Choroid plexus epithelial cell (primary cell): Measurements from ENCODE around the gene PPP1R13B.
A peak's percentile ranks its signal among the peaks of the same experiment; 100 is the strongest.

ENCODE experiments used
- DNase-seq: peaks from one replicate; pipeline ENCODE4 v3.0.0-alpha.2; 2010; ENCODE audit warnings: low read depth
- H3K4me3 ChIP-seq: 2 replicates; pipeline ENCODE4 v1.5.1; 2011; ENCODE audit warnings: low read depth, mild to moderate bottlenecking, control low read depth, low read length, moderate library complexity
- TF ChIP-seq, protein P1 (sequence below): conservative IDR thresholded peaks from 2 replicates; pipeline ENCODE4 v1.5.1; 2011; ENCODE audit warnings: low read depth, mild to moderate bottlenecking, control low read depth, inconsistent platforms, low read length, moderate library complexity

PPP1R13B gene

DNA sequence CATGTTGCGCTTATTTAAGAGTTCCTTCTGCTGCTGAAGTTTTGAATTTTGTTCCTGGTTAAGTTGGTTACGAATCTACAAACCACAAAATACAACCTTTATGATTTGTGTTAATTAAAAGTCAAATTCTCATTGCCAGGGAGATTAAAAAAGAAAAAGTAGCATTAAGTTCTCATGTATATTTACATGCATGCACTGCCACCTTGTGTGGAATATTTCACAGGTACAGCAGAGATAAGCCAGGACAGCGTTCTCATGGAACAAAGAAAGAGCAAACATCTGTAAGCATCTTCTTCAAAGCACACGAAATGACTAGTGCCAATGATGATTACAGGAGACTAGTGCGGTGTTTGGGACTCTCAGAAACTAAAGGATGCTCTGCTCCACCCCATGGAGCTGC lies 97.5 kb downstream of the PPP1R13B start:
- TF ChIP-seq, protein P1, sequence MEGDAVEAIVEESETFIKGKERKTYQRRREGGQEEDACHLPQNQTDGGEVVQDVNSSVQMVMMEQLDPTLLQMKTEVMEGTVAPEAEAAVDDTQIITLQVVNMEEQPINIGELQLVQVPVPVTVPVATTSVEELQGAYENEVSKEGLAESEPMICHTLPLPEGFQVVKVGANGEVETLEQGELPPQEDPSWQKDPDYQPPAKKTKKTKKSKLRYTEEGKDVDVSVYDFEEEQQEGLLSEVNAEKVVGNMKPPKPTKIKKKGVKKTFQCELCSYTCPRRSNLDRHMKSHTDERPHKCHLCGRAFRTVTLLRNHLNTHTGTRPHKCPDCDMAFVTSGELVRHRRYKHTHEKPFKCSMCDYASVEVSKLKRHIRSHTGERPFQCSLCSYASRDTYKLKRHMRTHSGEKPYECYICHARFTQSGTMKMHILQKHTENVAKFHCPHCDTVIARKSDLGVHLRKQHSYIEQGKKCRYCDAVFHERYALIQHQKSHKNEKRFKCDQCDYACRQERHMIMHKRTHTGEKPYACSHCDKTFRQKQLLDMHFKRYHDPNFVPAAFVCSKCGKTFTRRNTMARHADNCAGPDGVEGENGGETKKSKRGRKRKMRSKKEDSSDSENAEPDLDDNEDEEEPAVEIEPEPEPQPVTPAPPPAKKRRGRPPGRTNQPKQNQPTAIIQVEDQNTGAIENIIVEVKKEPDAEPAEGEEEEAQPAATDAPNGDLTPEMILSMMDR = no peak
- H3K4me3 ChIP-seq = no peak overlapping the region
- no peak for DNase-seq

DNA sequence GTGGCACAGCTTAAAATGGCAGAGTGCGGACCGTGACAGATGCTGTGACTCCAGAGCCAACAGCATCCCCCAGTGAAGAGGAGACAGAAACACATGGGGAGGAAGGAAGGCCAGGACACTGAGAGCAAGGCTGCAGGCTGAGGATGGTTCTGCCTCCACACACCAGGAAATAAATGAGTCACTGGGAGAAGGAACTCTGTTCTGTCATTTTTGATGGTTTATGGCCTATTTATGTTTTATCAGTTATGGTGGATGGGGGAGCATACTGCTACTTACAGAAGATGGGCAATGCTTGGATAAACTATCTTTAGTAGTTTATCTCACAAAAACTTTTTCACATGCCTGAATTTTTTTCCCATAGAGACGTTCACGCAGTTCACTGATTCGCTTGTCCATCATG lies 97.9 kb downstream of the PPP1R13B start:
- no peak overlapping the region for H3K4me3 ChIP-seq
- TF ChIP-seq, protein P1 = no peak
- no peak for DNase-seq

DNA sequence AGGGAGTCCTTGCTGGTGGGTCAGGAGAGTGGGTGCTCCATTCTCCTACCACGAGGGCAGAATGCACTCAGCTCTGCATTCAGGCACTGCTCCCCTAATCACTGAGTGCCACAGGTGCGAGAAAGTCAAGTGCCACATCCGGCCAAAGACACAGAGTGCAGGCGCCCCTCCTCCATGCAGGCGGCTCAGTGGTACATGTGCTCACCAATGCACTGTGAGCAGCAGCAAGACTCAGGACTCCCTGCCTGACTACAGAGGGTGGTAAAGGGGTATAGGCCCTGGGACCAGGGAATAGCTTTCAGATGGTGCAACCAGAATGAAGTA lies 98.9 kb downstream of the PPP1R13B start:
- TF ChIP-seq, protein P1 = no peak
- no peak overlapping the region for H3K4me3 ChIP-seq

DNA sequence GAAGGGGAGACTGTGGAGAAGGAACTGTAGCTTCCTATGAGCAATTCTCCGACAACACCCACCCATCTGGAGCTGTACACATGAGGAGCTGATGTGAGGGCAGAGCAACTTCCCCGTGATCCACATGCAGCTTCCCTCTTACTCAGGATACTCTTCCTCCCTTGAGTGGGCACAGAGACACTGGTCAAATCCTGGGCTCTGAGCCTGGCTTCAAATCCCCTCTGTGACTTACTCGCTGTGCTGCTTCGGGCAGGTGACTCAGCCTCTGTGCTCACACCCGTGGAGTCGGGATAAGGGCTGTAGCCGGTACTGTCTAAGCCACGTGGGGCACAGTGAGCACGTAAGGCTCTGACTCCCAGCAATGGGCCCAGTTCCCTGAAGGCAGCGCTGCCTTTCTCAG lies 100.7 kb downstream of the PPP1R13B start:
- TF ChIP-seq, protein P1 = no peak
- DNase-seq = peak; percentile 29
- H3K4me3 ChIP-seq = no peak overlapping the region

More for the DNA sequence above, 98.9 kb downstream of the PPP1R13B start:
- DNase-seq = no peak

DNA sequence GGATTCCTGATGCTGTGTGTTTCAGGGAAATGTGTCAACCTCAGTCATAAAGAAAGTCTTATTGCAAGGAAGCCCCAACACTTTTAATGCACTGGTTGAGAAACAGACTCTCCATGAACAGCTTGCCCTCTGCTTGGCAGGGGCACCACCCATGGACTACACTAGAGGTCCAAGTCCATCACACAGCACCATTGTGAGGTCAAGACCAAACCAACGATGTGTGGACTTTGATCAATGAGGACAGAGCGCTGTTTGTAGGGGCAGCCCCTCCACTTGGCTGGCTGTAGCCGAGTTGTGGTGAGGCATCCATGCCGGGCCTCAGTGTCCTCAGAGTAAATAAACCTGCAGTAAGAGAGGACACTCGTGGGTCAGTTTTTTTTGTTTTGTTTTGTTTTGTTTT lies 102.0 kb downstream of the PPP1R13B start:
- no peak for DNase-seq
- TF ChIP-seq, protein P1 = no peak
- no peak overlapping the region for H3K4me3 ChIP-seq

DNA sequence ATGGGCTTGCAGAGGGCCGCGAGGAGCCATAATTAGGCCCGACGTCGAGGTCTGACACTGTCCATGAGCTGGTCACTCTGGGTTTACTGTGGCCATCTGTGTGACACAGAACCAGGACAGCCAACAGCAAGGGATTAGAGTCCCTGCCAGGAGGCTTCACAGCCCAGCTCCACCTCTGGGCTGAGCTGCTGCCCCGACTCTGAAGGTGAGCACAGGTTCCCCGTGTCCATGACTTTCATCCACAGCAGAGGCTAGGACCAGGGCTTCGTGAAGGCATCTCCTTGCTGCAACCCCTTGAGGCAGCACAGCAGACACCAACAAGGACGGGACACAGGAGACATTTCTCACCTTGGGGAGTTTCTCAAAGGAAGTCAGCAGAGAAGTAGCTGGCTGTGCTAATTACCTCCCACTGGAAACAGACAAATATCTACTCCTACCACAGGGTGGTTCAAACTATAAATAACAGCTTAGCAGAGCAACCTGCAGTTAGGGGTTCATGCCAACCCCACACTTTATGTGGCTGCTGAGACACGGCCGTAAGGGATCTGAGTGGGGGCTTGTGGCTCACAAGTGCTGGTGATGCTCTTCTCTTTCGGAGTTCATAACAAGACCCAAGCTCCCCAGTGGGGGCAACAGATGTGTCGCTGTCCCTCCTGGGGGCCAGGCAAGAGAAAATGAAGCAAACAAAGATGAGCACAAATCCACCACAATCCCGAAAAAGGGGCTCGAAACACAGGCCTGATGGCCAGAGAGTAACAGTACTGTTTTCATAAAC lies 102.6 kb downstream of the PPP1R13B start:
- TF ChIP-seq, protein P1 = no peak
- no peak for DNase-seq
- no peak overlapping the region for H3K4me3 ChIP-seq

DNA sequence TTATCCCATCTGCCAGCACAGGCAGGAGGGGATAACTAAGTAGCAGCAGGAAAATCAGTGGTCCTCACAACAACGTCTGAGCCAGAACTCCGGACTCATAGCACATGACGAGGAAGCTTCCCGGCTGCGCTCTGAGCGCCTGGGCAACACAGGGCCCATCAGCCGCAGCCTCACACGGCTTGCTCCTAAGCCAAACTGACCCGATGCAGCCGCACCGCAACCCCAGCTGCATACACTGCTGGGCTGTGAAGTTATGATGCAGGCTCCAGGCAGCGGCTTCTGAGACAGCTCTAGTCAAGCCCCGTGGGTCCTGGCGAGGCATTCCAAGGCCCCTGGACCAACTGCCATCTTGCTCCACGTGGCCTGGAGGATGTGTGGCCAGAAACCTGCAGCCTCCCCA lies 103.7 kb downstream of the PPP1R13B start:
- DNase-seq = no peak
- TF ChIP-seq, protein P1 = no peak
- H3K4me3 ChIP-seq = no peak overlapping the region
